ENCODE measurements around the gene SYT9. TPM values are rescaled to one million over a fixed set of nuclear protein-coding genes. Genes with fewer than 3 reads are reported as not detected.

SYT9 gene
- total and polyA plus RNA-seq, 2 of the 4 experiments (the other 2 are of a cell fraction), result not detected

DNA sequence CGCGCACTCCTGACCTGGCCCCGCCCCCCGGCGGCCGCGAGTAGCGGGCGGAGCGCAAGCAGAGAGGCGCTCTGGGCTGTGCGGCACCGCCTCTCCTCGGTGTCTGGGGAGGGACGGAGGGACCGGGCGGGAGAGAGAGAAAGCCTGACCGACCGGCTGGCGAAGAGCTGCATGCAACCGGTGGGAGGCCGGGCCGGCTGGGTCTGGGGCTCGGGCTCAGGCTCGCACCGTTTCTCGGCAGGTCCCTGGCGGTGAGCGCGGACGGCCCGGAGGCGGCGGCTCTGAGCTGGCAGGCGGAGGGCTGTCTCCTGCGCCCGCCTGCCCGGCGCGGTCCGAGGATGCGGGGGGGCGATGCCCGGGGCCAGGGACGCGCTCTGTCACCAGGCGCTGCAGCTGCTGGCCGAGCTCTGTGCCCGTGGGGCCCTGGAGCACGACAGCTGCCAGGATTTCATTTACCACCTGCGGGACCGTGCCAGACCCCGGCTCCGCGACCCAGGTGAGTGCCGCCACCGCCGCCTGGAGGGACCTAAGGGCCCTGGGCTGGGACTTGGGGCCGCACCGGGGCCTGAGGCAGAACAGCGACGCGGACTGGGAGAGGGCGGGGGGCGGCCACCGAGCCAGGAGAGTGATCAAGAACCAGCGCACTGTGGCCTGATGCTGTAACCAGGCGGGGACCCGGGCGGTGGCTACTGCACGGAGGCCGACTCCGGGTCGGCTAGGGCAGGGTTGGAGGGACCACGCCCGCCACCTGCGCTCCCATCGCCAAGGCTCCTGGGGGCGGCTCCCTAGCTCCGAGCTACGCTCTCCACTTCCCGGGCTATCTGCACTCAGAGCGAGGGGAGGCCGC is at the start of gene SYT9 (continued):
- TF ChIP-seq USF2 (IDR thresholded peaks at IDR 0.05; ENCODE audit: low read depth, low read length) (no peak), MAZ (IDR thresholded peaks at IDR 0.05; ENCODE audit: borderline replicate concordance, low read depth, low read length) (no peak), MXI1 (IDR thresholded peaks at IDR 0.05; ENCODE audit: borderline replicate concordance, low read depth, low read length) (no peak)

DNA sequence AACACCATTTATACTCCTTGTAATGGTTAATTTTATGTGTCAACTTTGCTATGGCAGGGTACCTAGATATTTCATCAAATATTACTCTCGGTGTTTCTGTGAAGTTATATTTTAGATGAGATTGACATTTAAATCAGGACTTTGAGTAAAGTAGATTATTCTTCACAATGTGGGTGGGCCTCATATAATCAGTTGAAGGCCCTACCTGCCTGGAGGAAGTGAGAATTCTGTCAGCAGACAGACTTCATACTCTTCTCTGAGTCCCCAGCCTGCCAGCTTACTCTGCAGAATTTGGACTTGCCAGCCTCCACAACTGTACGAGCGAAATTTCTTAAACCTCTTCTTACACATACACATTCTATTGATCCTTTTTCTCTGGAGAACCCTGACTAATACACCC is 49.3 kb upstream of the SYT9 start:
- DNase-seq (no peak), ATAC-seq (ENCODE audit: low read depth) (no peak)
- Histone ChIP-seq H3K18ac (ENCODE audit: low read depth, low read length) (no peak overlapping the region), H4K20me1 (ENCODE audit: insufficient read depth, low read length) (no peaks in the 10 kb centered on the region), H3K36me3 (ENCODE audit: control insufficient read depth, insufficient read depth, low read length) (no peaks in the 10 kb centered on the region), H3K56ac (ENCODE audit: extremely low read depth, insufficient read depth, low read length) (no peak overlapping the region), H3K27me3 (ENCODE audit: control insufficient read depth, insufficient read depth, low read length) (no peaks in the 10 kb centered on the region), H3K9me1 (ENCODE audit: insufficient read depth, low read length) (no peaks in the 10 kb centered on the region; the same call in 1 of the 2 replicates), H2BK120ac (ENCODE audit: low read depth, low read length) (no peak overlapping the region), H3K9me3 (ENCODE audit: control insufficient read depth, insufficient read depth, low read length) (no peaks in the 10 kb centered on the region), H2BK5ac (ENCODE audit: low read depth, low read length, poor library complexity, severe bottlenecking) (no peak overlapping the region), H3K79me1 (ENCODE audit: low read depth in 1 of 2, low read length in 2 of 2) (no peaks in the 10 kb centered on the region), H2AK5ac (ENCODE audit: low read depth, low read length) (no peak overlapping the region), H4K5ac (ENCODE audit: low read depth, low read length) (no peak overlapping the region), H3K4me1 (ENCODE audit: control insufficient read depth, insufficient read depth, low read length) (no peaks in the 10 kb centered on the region), H2AK9ac (replicated peaks; ENCODE audit: low read depth, low read length, poor library complexity) (no peak overlapping the region), H3K14ac (replicated peaks; ENCODE audit: low read depth, low read length) (no peak overlapping the region), H3K23ac (ENCODE audit: low read depth, low read length) (no peak overlapping the region), H3K4me2 (ENCODE audit: low read depth, low read length) (no peak overlapping the region), H4K8ac (ENCODE audit: low read depth in 2 of 2, low read length in 2 of 2) (no peak overlapping the region), H2AFZ (replicated peaks; ENCODE audit: low read length, poor library complexity) (no peak overlapping the region), H3K9ac (ENCODE audit: low read depth, low read length) (no peak overlapping the region), H2BK15ac (ENCODE audit: low read depth, low read length) (no peak overlapping the region), H2BK20ac (ENCODE audit: low read depth, low read length) (no peak overlapping the region), H3K27ac (ENCODE audit: insufficient read depth, low read length) (no peak overlapping the region), H4K91ac (ENCODE audit: insufficient read depth, low read depth, low read length) (no peak overlapping the region), H3K4ac (ENCODE audit: low read depth, low read length) (no peak overlapping the region), H3K4me3 (ENCODE audit: insufficient read depth, low read depth, low read length) (no peak overlapping the region)
- ChIA-PET CTCF (no interaction called here), POLR2A (ENCODE audit: unreplicated experiment) (no interaction called here)
- dilution Hi-C loops (cut with HindIII; ENCODE audit: low sequenced_read_pairs, unreplicated experiment) (no loop called here), intact Hi-C loops (cut with micrococcal nuclease) (no loop called here), in situ Hi-C loops (cut with MboI; ENCODE audit: low sequenced_read_pairs) (no loop called here)
- no CpG with 5 or more reads among the region's 3 CpGs for WGBS, 2 experiments (ENCODE audit: extremely low coverage in 2 of 2, insufficient read length in 1 of 2)
- BruUV-seq (replicated peaks), result no TSS peak
- TF ChIP-seq, protein P1, sequence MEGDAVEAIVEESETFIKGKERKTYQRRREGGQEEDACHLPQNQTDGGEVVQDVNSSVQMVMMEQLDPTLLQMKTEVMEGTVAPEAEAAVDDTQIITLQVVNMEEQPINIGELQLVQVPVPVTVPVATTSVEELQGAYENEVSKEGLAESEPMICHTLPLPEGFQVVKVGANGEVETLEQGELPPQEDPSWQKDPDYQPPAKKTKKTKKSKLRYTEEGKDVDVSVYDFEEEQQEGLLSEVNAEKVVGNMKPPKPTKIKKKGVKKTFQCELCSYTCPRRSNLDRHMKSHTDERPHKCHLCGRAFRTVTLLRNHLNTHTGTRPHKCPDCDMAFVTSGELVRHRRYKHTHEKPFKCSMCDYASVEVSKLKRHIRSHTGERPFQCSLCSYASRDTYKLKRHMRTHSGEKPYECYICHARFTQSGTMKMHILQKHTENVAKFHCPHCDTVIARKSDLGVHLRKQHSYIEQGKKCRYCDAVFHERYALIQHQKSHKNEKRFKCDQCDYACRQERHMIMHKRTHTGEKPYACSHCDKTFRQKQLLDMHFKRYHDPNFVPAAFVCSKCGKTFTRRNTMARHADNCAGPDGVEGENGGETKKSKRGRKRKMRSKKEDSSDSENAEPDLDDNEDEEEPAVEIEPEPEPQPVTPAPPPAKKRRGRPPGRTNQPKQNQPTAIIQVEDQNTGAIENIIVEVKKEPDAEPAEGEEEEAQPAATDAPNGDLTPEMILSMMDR (conservative IDR thresholded peaks at IDR 0.05; ENCODE audit: low read depth, low read length), result no peak
- TF ChIP-seq RAD21 (IDR thresholded peaks at IDR 0.05; ENCODE audit: low read length) (no peak), SMC3 (IDR thresholded peaks at IDR 0.05; ENCODE audit: low read depth, low read length) (no peak), POLR2A (IDR thresholded peaks at IDR 0.05; ENCODE audit: low read depth, low read length) (no peak), NFE2L2 (IDR thresholded peaks at IDR 0.05; ENCODE audit: low read depth, low read length) (no peak), MAZ (IDR thresholded peaks at IDR 0.05; ENCODE audit: borderline replicate concordance, low read depth, low read length) (no peak), BHLHE40 (IDR thresholded peaks at IDR 0.05; ENCODE audit: low read depth, low read length) (no peak), CEBPB (IDR thresholded peaks at IDR 0.05; ENCODE audit: low read depth, low read length) (no peak), FOS (IDR thresholded peaks at IDR 0.05; ENCODE audit: low read depth, low read length) (no peak)
- TF ChIP-seq, protein P2, sequence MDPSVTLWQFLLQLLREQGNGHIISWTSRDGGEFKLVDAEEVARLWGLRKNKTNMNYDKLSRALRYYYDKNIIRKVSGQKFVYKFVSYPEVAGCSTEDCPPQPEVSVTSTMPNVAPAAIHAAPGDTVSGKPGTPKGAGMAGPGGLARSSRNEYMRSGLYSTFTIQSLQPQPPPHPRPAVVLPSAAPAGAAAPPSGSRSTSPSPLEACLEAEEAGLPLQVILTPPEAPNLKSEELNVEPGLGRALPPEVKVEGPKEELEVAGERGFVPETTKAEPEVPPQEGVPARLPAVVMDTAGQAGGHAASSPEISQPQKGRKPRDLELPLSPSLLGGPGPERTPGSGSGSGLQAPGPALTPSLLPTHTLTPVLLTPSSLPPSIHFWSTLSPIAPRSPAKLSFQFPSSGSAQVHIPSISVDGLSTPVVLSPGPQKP (IDR thresholded peaks at IDR 0.05; ENCODE audit: borderline replicate concordance, low read depth, low read length), result no peak
